Right kidney (tissue), 1 donor: ENCODE results near the gene QKI.
"Not testable (repeated sequence)": the region's sequence is repeated elsewhere in the genome, so short reads cannot be mapped to it uniquely, and the experiment has no call there.

ENCODE experiments used
- DNase-seq: peaks from one replicate; pipeline ENCODE4 v3.0.0-alpha.2; 2016

The QKI gene

DNA sequence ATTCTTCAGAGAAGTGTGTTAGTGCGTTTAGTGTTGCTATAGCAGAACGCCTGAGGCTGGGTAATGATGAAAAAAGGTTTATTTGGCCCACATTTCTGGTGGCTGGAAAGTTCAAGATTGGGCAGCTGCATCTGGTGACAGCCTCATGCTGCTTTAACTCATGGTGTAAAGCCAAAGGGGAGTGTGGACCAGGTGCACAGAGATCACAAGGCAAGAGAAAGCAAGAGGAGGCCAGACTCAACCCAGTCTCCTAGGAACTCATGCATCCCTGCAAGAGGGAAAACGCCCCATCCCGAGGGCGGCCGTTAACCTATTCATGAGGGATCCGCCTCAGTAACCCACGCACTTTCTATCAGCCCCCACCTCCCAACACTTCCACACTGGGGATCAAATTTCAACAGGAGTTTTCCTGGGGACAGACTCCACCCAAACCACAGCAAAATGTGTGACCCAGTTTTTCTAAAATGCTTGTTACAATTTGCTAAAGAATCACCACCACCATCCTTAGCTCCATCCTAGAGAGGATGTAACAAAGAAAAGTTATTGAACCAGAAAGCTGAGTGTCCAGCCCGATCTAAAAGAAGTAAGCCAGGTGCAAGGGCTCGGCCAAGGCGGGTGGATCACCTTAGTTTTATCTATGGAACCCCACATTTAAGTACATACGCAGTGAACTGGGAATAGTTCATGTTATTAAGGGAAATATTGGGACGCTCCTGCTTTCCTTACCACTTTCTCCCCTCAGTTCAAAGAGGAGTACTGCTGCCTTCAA lies 164.8 kb downstream of the QKI start:
- DNase-seq = no peak

DNA sequence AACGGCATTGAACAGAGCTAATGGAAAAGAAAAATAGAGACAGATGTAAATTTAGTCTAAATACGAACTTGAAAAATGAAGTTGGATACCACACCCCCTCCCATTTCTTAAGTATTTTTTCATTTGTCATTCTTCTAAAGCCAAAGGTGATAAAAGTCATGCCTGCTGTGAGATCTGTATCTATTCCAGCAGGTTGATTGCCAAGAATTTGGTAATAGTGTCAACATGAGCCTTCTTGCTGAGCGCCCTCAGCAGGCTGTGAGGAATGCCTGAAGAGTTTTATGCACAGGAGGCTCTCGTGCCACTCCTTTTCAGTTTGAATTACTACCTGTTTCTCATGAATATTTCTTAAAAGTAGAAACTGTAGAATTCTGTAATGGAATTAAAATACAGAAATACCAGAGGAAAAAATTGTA lies 165.4 kb downstream of the QKI start:
- DNase-seq = no peak

GRCh38 chr6:163580311-163581030 lies 166.0 kb downstream of the QKI start:
- DNase-seq = no peak

DNA sequence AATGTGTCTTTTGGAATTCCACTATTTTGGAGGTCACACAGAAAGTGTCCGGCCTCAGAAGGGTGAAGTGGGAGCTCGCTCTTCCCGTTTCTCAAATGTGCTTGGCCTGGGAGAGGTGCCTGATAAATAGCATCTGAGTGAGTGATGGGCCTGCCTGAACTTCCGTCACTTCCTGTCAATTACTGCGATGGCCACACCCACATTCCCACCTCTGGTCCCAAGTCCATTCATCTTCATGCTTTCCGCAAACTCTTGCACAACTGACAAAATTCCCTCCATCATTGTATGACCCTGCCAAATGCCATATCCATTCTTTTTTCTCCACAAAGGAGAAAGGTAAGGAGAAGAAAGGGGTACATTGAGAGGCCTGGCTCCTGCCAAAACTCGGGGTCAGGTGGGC lies 169.0 kb downstream of the QKI start:
- DNase-seq = no peak

GRCh38 chr6:163585932-163586437 lies 171.5 kb downstream of the QKI start:
- no peak for DNase-seq

- DNase-seq = no peak
These were observed 172.4 kb downstream of the QKI start for GRCh38 chr6:163586888-163587287.

- DNase-seq = no peak
These were observed 173.9 kb downstream of the QKI start for GRCh38 chr6:163588220-163588919.

- DNase-seq = no peak
These were observed 174.9 kb downstream of the QKI start for GRCh38 chr6:163589387-163589786.

GRCh38 chr6:163590132-163590531 lies 175.6 kb downstream of the QKI start:
- not testable (repeated sequence) for DNase-seq

GRCh38 chr6:163592872-163593271 lies 178.4 kb downstream of the QKI start:
- DNase-seq = no peak

- no peak for DNase-seq
These were observed 181.7 kb downstream of the QKI start for GRCh38 chr6:163596174-163596573.

- DNase-seq = no peak
These were observed 184.6 kb downstream of the QKI start for GRCh38 chr6:163599136-163599535.

DNA sequence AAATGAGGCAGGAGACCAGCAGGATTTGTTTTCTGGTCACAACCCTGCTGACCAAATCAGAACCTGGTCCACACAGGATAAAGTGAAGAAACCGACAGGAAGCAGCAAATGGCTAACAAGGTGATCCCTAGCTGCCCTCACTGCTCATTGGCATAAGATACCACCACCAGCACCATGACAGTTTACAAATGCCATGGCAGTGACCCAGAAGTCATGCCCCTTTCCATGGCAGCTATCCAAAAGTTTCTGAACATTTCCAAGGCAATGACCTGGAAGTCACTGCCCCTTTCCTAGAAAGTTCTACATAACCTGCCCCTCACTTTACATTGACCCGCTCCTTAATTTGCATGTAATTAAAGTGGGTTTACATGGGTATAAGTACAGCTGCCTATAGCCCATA lies 185.2 kb downstream of the QKI start:
- no peak for DNase-seq

GRCh38 chr6:163600331-163600730 lies 185.8 kb downstream of the QKI start:
- no peak for DNase-seq

- DNase-seq = no peak
These were observed 186.3 kb downstream of the QKI start for GRCh38 chr6:163600781-163601180.

- DNase-seq = no peak
These were observed 188.3 kb downstream of the QKI start for GRCh38 chr6:163602851-163603250.

DNA sequence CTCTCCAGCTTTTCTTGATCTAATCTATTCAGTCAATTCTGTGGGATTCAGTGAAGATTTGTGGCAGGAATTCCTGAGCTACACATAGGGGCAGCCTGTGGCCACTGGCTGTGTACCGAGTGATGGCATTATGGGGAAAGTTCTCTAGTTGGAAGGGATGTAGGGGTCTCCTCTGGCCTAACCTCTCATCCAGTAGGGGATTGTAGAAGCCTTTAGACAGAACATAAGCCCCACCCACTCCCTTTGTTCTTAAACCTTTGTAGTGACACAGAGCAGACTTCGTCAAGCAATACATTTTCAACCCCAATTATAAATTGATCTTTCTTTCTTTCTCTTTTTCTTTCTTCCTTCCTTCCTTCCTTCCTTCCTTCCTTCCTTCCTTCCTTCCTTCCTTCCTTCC lies 188.9 kb downstream of the QKI start:
- no peak for DNase-seq

GRCh38 chr6:163605385-163606097 lies 191.0 kb downstream of the QKI start:
- no peak for DNase-seq

- peak; percentile 30 for DNase-seq
These were observed 193.3 kb downstream of the QKI start for GRCh38 chr6:163607792-163608191.

- no peak for DNase-seq
These were observed 193.7 kb downstream of the QKI start for GRCh38 chr6:163608204-163608644.

GRCh38 chr6:163612200-163612599 lies 197.7 kb downstream of the QKI start:
- DNase-seq = no peak

DNA sequence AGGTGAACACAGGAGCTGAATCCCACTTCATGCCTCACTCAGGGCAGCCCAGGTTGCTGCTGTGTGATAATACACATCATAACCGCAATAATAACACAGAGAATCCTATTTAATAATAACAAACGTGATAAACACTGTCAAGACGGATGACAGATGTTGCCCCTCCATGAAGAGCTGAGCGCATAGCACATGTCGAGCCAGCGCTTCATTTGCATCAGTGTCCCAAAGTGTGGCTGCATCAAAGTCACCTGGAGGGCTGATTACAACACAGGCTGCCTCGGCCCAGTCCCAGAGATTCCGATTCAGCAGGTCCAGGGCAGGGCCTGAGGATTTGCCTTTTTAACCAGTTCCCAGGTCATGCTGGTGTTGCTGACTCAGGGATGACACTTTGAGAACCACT lies 198.5 kb downstream of the QKI start:
- no peak for DNase-seq
